ENCODE measurements around the gene TIGAR. TPM values are rescaled to one million over a fixed set of nuclear protein-coding genes. Genes with fewer than 3 reads are reported as not detected.

TIGAR gene
- total and polyA plus RNA-seq, 2 donors (not counting 1 experiment from before 2014, with no cell fraction given): 15.3 to 19.5 TPM

DNA sequence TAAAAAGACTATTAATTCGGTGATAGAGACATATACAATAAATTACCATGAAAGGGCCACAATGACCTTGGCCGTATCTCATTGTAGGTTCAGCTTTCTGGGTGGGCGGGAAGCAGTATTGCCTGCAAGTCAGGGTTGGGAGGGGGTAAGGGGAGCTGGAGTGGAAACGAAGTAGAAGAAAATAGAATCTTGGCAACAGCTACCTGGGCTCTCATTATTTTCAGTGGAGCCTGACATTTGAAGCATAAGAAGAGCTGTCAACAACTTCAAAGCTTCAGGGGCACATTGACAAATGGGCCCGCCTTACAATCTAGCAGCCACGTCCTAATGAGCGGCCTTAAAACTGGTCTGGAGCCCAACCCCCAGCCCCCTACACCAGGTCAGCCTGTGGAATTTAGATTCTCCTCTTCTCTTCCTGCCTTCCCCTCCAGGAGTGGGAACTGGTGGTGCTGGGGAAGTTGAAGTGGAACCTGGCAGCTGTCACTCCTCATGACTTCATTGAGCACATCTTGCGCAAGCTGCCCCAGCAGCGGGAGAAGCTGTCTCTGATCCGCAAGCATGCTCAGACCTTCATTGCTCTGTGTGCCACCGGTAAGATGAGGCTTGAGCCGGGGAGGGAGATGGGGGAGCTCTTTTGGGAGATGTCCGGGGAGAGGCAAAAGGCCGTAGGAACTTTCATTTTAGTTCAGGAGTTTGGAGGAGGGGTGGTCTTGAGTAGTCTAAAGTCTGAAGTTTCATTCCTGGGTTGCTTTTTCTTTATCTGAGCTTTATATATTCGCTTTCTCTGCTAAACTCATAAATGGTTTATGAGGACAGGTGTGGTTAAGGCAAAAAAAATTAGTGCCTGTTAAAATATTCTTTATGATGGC, 42.5 kb upstream of the TIGAR start:
- no peak overlapping the region for H2AFZ ChIP-seq (ENCODE audit: low read length)
- H3K9me3 ChIP-seq (ENCODE audit: control insufficient read depth, insufficient read depth, low read depth, low read length): no peaks in the 10 kb centered on the region
- no peak for TF ChIP-seq EZH2 (IDR thresholded peaks at IDR 0.05; ENCODE audit: low read length, missing control alignments)
- no peak for TF ChIP-seq CTCF (conservative IDR thresholded peaks at IDR 0.05 in 1 of 2, IDR thresholded peaks at IDR 0.05 in 1 of 2; ENCODE audit: low read depth in 1 of 2, low read length in 2 of 2)
- peaks cover 24% of the 10 kb centered on the region for H3K27me3 ChIP-seq (ENCODE audit: control insufficient read depth, insufficient read depth, low read length)
- no peaks in the 10 kb centered on the region for H3K4me1 ChIP-seq (ENCODE audit: control insufficient read depth, extremely low read depth, insufficient read depth, low read length)
- no peak overlapping the region for H3K4me2 ChIP-seq (ENCODE audit: extremely low read depth, insufficient read depth, low read length)
- H3K4me3 ChIP-seq (replicated peaks in 1 of 4; ENCODE audit: control extremely low read depth in 1 of 4, insufficient read depth in 1 of 4, low read depth in 3 of 4, low read length in 4 of 4): peak overlapping the region in 1 of 4 experiments; percentile 7
- no peaks in the 10 kb centered on the region for H4K20me1 ChIP-seq (ENCODE audit: control insufficient read depth, extremely low read depth, insufficient read depth, low read length)
- no peak overlapping the region for H3K9ac ChIP-seq (ENCODE audit: insufficient read depth, low read length)
- H3K79me2 ChIP-seq (ENCODE audit: control insufficient read depth, insufficient read depth, low read length): no peaks in the 10 kb centered on the region
- no peak overlapping the region for H3K27ac ChIP-seq (ENCODE audit: insufficient read depth, low read length)
- H3K36me3 ChIP-seq (ENCODE audit: control insufficient read depth, insufficient read depth, low read length): no peaks in the 10 kb centered on the region
- peak in 1 of 2 donors; percentile 41 for DNase-seq (ENCODE audit: low read depth in 2 of 2)

DNA sequence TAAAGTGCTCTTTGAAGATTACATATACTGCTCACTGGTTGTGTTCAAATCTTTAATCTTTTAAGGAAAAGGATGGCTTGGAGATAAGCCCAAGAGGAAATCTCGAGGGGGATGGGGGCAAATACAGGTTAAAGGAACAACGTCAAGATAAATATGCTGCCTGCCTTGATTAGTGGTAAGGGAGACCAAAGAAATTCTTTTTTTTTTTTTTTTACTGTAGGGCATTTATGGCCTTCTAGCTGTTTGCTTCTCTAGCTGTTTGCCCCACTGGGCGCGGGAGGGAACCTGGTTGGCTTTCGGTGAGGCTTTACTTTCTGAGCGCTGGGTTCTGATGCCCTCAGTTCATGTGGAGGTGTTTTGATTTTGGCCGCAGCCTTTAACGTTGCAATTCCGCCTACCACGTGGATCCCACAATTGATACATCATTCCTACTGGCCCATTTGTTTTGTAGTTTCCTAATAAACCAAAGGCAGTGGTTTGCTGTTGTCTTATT, 41.8 kb upstream of the TIGAR start:
- no peak for TF ChIP-seq CTCF (conservative IDR thresholded peaks at IDR 0.05 in 1 of 2, IDR thresholded peaks at IDR 0.05 in 1 of 2; ENCODE audit: low read depth in 1 of 2, low read length in 2 of 2)
- no peak for TF ChIP-seq EZH2 (IDR thresholded peaks at IDR 0.05; ENCODE audit: low read length, missing control alignments)

GRCh38 chr12:4280351-4281163, 40.5 kb upstream of the TIGAR start:
- Histone ChIP-seq H3K4me3 (replicated peaks in 1 of 4; ENCODE audit: control extremely low read depth in 1 of 4, insufficient read depth in 1 of 4, low read depth in 3 of 4, low read length in 4 of 4) (no peak overlapping the region), H3K27ac (ENCODE audit: insufficient read depth, low read length) (no peak overlapping the region), H3K79me2 (ENCODE audit: control insufficient read depth, insufficient read depth, low read length) (no peaks in the 10 kb centered on the region), H3K27me3 (ENCODE audit: control insufficient read depth, insufficient read depth, low read length) (peaks cover 8% of the 10 kb centered on the region), H3K9me3 (ENCODE audit: control insufficient read depth, insufficient read depth, low read depth, low read length) (no peaks in the 10 kb centered on the region), H4K20me1 (ENCODE audit: control insufficient read depth, extremely low read depth, insufficient read depth, low read length) (no peaks in the 10 kb centered on the region), H3K36me3 (ENCODE audit: control insufficient read depth, insufficient read depth, low read length) (no peaks in the 10 kb centered on the region), H3K9ac (ENCODE audit: insufficient read depth, low read length) (no peak overlapping the region), H3K4me1 (ENCODE audit: control insufficient read depth, extremely low read depth, insufficient read depth, low read length) (no peaks in the 10 kb centered on the region), H2AFZ (ENCODE audit: low read length) (no peak overlapping the region), H3K4me2 (ENCODE audit: extremely low read depth, insufficient read depth, low read length) (no peak overlapping the region)
- TF ChIP-seq EZH2 (IDR thresholded peaks at IDR 0.05; ENCODE audit: low read length, missing control alignments) (no peak), CTCF (conservative IDR thresholded peaks at IDR 0.05 in 1 of 2, IDR thresholded peaks at IDR 0.05 in 1 of 2; ENCODE audit: low read depth in 1 of 2, low read length in 2 of 2) (no peak)
- peak in 1 of 2 donors; percentile 47 for DNase-seq (ENCODE audit: low read depth in 2 of 2)

More for the DNA sequence above, 41.8 kb upstream of the TIGAR start:
- H3K79me2 ChIP-seq (ENCODE audit: control insufficient read depth, insufficient read depth, low read length): no peaks in the 10 kb centered on the region
- no peak overlapping the region for H3K4me2 ChIP-seq (ENCODE audit: extremely low read depth, insufficient read depth, low read length)
- no peak overlapping the region for H3K27ac ChIP-seq (ENCODE audit: insufficient read depth, low read length)
- H3K9me3 ChIP-seq (ENCODE audit: control insufficient read depth, insufficient read depth, low read depth, low read length): no peaks in the 10 kb centered on the region
- no peaks in the 10 kb centered on the region for H4K20me1 ChIP-seq (ENCODE audit: control insufficient read depth, extremely low read depth, insufficient read depth, low read length)
- no peak overlapping the region for H3K4me3 ChIP-seq (replicated peaks in 1 of 4; ENCODE audit: control extremely low read depth in 1 of 4, insufficient read depth in 1 of 4, low read depth in 3 of 4, low read length in 4 of 4)
- H3K4me1 ChIP-seq (ENCODE audit: control insufficient read depth, extremely low read depth, insufficient read depth, low read length): no peaks in the 10 kb centered on the region
- no peak for DNase-seq (ENCODE audit: low read depth in 2 of 2)
- H3K9ac ChIP-seq (ENCODE audit: insufficient read depth, low read length): no peak overlapping the region
- peaks cover 17% of the 10 kb centered on the region for H3K27me3 ChIP-seq (ENCODE audit: control insufficient read depth, insufficient read depth, low read length)
- no peak overlapping the region for H2AFZ ChIP-seq (ENCODE audit: low read length)
- H3K36me3 ChIP-seq (ENCODE audit: control insufficient read depth, insufficient read depth, low read length): no peaks in the 10 kb centered on the region

All from fibroblast of lung (primary cell).